GM21529 (cell line): Measurements from ENCODE around the gene TACR1.
"Not testable (repeated sequence)": the region's sequence is repeated elsewhere in the genome, so short reads cannot be mapped to it uniquely, and the experiment has no call there.

ENCODE experiments used
- ATAC-seq: cut with Tn5 transposase; IDR thresholded peaks from one replicate; pipeline ENCODE4 v1.9.1; 2021; ENCODE audit not compliant: unreplicated experiment

The TACR1 gene

DNA sequence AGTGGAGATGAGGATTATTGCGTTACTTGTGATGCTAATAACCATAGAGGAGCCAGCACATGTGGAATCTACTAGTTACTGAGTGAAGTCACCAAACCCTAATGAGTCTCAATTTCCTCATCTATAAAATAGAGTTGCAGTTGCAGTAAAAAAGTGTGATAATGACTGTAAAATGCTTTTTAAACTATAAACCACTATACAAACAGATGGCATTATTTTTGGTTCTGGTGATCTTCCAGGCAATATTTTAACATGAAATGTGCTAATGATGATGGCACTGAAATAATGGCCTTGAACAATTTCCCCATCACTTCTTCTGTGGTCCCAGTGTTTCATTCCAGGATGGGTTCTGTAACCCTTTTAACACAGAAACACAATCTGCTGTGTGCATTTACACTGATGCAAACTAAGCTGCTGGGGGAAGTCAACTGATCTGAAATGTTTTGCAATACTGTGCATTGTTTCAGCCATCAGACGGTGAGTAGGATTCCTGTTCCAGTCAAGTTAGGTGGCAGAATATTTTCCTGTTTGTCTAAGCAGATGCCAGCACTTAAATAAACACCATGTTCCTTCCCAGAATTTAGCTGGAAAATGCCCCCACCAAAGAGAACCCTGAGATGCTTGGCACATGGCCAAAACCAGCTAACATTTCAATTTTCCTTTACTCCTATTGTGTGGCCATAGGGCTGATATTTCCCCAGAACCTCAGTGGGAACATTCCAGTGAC lies 52.6 kb downstream of the TACR1 start:
- ATAC-seq = no peak

DNA sequence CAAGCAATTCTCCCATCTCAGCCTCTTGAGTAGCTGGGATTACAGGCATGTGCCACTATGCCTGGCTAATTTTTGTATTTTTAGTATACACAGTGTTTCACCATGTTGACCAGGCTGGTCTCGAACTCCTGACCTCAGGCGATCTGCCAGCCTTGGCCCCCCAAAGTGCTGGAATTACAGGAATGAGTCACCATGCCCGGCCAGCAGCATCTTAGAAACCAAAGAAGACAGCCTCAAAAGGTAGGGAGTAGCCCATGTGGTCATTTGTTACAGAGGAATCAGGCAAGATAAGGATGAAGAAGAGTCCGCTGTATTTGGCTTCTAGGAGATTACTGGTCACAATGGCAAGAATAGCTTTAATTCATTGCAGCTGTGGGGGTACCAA lies 53.1 kb downstream of the TACR1 start:
- not testable (repeated sequence) for ATAC-seq

DNA sequence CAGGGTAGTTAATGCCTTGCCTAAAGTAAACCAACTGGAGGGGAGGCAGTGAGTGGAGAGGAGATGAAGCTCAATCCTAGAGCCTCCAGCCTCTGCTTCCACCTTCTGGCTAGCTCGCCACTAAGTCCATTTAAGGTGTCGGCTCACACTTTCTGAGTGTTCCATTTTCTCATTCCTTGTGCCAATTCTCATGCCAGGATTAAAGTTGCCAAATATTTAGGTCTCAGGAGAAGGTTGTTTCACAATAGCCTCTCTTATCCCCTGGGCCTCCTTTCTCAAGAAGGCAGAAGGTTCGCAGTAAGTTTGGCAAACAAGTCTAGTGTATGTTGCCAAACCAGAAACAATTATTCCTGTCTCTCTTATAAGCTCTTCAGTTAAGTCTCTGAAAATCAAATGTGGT lies 57.2 kb downstream of the TACR1 start:
- no peak for ATAC-seq

DNA sequence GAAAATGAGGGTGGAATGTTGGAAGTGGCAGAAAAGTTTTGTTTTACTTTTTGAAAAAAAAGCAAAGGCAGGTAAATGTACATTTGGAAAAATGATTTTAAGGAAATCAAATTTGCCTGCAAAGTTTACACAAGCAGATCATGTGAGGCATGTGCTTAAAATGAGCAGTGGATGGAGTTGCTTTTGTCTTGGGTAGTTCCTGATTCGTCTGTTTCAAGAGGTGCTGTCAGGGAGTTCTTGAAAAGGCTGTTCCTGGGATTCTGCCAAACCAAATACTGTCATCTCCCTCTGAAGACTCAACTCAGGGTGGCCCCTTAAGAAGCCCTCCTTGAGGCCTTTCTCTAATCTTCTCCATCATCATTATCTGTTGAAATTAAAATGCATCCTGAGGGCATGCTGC lies 59.0 kb downstream of the TACR1 start:
- ATAC-seq = no peak

DNA sequence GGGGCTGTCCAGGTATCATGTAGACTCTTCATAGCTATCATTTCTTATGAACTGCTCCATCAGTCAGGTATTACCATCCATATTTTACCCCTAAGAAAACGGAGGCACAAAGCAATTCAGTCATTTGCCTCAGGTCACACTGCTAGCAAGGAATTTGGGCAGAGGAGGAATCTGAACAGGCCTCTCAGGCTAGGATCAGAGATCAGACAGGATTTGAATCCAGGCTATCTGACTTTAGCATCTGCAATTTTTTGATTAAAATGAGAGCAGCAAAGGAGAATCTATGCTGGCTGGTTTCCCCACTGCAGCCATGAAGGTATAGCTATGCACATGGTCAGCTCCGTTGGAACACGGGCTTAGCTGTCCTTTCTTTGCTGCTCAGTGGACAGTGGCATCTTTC lies 60.1 kb downstream of the TACR1 start:
- ATAC-seq = no peak

DNA sequence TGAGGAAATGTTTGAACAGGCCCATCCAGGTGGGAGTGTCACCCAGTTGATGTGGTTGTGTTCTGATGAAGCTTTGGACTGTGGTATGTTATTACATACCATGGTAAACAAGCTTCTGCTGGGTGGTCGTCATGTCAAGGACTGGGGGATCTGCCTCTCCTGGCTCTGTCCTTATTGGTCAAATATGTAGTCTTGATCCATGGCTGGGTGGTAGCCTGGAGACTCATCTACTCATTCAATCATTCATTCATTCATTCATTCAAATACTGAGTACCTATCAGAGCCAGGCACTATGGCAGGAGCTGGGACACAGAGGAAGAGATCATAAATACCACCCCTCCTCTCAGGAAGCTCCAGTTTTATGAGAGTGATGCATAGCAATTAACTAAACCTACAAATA lies 60.8 kb downstream of the TACR1 start:
- ATAC-seq = no peak

DNA sequence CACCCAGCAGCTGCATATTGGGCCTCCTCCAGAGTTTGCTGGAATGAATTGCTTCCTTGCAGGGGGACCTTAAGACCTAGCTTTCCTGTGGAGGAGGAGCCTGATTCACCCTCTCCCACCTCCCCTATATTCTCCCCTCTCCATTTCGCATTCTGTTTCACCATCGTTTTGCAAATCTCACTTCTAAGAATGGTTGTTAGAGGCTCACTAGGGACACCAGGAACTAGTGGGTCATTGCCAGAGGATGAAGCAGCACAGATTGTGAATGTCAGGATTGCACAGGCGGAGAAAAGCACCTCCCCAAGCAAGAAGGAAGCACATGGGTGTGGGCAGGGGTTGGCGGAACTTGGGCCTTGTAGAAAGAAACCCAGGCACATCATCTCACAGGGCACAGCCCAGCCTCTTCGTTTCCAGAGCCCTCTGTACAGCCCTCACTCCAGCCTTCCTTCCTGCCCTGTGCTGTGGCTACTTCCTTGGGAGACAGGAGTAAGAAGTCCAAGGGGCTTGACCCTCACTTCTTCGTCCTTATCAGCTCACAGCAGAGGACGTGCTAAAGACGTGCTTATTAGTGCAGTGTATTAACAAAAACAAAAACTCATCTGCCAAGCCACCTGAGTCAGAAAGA lies 63.4 kb downstream of the TACR1 start:
- no peak for ATAC-seq

DNA sequence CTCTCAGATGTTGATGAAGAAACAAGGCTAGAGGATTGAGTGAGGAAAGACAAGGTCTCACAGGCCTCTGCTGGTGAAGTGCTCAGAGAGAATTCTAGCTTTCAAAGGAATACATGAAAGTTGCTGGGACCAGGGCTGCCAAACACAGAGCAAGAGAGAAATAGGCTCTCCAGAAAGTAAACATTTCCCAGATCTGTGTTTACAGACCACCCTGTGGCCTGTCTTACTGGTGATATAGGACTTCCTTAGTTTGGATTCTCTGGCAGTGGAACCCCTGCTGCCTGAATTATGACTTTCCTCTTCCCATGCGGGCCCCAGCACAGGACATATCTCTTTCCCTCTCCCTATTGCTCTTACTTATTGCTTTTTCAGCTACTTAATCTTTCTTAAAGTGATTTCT lies 64.5 kb downstream of the TACR1 start:
- ATAC-seq = no peak

DNA sequence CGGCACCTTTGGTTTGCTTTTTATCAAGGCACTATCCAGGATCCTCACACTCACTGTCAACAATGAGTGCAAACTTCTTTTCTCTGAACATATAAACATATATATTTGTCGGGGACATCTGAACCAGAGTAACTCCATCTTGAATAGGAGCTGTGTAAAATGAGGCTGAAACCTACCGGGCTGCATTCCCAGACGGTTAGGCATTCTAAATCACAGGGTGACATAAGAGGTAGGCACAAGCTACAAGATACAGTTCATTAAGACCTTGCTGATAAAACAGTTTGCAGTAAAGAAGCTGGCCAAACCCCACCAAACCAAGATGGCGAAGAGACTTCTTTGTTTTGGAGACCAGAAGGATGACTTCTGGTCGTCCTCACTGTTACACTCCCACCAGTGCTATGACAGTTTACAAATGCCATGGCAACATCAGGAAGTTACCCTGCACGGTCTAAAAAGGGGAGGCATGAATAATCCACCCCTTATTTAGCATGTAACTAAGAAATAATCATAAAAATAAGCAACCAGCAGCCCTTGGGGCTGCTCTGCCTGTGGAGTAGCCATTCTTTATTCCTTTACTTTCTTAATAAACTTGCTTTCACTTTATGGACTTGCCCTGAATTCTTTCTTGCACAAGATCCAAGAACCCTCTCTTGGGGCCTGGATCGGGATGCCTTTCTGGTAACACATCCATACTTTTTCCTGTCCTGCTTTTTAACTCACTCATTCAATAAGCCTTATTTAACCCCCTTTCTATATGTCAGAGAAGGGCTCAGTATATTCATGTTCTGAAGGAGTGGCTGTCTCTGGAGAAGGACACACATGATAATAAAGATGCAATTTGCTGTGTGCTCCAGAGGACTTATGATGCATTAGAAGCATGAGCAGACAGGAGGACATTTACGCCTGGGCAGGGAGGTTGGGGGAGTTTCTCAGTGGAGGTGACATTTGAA lies 65.4 kb downstream of the TACR1 start:
- no peak for ATAC-seq

DNA sequence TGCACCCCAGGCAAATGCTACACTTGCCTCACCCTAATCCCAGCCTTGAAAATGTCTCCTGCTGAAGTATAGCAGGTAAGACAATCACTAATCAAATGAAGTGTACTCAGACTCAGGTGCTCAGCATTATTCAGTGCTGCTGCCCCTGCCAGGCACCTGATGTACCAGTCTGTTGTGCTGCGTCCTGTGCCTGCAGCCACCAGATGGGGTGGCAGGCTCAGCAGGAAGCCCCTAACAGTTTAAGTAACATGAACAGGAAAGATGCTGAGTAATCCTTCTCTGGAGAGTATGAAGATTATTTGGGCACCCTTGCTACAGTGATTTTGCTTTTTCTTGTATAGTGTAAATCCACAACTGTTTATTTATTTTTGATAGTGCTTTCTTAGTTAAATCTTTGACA lies 69.1 kb downstream of the TACR1 start:
- ATAC-seq = no peak

DNA sequence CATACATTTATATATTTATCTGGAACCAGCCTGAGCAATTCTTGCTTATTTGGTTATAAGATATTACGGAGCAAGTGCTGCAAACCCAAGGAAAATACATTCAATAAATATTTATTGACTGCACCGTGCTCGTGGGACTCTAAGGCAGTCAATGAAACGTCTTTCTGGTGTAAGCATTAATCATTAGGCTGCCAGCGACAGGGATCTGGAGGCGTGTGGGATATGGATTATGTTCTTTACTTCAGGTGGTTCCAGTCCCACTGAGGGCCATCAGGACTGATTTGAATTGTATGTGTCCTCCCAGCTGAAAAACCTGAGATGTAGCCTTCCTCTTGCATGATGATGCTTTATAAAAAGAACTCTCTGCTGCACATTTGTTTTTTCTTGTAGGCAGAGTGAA lies 75.4 kb downstream of the TACR1 start:
- ATAC-seq = no peak

DNA sequence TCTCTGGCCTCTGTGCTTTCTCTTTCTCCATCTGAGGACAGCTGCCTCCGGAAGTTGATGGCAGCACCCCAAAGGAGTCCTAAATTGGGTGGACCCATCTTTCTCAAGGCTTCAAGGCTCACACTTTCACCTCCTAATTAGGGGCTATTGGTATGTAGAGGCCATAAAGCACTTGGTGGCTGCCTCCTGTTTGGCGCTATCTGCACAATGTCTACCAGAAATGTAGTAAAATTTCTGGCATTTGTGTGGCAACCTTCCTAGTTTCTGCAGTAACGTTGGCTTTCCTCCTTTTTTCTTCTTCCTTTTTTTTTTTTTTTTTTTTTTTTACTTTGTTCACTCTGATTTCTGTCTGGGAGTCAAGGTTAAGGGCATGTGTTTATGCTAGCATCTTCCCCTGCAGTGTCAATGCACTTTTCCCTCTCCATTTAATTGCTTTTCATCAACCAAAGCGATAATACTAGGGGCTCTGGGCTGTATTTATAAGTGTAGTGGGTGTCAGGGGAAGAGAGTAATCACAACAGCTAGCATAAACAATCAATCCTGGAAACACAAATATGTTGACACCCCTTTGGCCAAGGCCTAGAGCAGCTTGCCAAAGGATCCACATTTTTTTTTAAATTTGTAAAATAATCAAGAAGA lies 86.0 kb downstream of the TACR1 start:
- ATAC-seq = no peak

DNA sequence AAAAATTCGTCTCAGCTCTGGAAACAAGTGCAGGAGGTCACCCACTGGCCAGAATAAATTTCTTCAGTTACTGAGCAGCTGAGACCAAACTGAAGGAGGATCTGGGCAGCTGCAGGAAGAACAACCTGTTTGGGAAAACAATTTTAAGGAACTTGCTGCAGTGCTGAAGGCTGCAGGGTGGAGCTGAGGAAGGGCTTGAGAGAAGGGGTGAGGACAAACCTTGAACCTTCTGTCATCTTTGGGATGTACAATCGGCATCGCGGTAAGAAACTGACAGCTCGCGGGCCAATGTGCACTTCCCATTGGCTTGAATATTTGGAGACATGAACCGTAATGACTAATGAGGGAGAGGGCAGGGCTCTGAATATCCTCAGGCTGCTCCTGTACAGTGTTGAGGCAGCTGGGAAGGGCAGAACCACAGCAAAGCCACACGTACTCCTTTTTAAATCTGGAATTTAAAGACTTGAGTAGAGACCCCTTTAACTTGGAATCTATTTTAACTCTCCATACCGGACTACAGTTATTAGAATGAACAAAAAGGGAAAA lies 90.3 kb downstream of the TACR1 start:
- no peak for ATAC-seq

DNA sequence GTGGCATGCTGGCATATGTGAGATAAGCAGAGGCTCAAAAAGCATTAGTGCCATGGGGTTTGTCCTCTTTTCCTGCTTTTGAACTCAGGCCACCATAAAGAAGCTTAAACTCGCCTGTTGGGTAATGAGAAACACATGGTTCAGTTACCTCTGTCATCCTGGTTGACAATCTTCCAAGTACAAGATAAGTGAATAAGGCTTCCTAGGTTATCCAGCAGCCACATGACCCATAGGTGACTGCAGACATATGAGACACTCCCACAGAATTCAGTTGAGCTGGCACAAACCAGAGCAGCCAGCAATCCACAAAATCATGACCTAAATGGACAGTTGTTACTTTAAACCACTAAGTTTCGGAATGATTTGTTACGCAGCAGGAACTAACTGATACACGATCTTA lies 97.3 kb downstream of the TACR1 start:
- ATAC-seq = no peak

DNA sequence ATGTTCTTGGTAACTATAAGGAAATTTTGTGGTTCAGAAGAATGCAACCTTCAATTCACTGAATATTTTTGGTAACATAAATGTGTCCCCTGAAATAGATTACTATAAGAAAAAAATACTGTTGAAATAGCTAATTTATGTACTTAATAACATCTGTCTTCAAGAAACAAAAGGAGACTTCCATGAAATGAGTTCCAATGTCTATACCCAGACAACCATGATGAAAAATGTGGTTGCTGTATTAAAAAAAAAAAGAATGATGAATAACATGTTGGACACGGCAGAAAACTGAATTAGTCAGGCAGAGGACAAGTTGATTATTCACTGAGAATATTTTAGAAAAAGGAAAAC lies 98.5 kb downstream of the TACR1 start:
- no peak for ATAC-seq

DNA sequence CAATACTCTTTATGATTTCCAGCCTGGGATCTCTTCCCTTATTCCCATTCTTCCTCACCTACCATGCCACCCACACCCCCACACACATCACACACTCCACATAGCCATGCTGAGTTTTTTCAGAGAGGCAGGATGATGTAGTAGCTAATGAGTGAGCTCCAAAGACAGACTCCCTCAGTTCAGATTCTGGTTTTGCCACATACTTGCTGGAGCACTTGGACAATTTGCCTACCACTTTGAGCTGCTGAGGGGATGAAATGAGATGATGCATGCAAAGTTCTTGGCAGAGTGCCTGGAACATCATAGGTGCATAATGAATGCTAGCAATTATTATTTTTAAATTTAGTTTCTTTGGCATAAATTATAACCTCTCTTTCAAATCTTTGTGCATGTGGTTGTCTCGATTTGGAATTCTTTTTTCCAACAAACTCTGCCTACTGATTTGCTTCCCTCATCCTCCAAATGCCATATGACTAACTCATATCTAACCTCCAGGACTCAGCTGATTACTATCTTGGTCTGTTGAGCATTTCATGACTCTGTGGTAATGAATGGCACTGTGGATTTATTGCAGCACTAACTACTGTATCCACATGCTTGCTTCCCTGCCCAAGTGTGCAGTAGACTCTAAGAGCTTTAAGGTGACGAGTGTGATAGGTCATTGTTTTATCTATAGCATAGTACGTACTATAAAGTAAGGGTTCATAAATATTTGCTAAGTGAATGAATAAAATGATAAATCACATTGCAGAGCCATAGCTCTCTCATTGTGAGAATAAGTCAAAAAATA lies 99.1 kb downstream of the TACR1 start:
- ATAC-seq = no peak

DNA sequence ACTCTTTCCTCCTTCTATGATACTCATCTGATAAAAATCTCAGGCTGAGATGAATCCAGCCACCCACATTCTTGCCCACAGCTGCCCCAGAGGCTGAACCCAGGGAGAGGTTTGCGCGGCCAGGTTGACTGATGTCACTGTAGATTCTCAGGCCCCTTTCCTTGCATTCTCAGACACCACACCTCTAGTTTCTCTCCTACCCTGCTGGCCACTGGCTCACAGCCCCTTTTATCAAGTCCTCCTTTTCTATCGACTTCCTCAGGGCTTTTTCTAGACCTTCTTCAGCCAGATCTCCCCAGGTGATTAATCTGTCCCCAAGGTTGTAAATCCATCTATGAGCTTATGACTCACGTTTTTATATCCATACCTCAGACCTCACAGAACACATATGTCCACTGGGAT lies 99.8 kb downstream of the TACR1 start:
- ATAC-seq = no peak

DNA sequence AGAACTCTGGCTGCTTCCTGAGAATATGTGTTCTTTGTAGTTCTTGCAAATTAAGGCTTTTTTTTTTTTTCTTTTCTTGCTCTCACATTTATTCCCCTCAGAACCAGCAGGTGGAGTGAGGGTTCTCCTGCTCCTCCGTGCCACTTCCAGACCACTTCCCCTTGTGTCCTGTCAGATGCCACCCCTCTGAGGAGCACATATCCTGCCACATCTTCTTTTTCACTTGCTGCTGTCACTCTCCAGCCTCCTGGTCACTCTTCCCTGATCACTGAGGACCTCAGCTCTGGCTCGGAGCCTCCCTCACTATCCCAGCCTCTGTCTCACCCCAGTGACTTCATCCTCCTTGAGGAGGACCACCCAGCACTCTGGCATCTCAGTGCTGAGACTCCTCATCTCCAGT lies 100.5 kb downstream of the TACR1 start:
- ATAC-seq = no peak

DNA sequence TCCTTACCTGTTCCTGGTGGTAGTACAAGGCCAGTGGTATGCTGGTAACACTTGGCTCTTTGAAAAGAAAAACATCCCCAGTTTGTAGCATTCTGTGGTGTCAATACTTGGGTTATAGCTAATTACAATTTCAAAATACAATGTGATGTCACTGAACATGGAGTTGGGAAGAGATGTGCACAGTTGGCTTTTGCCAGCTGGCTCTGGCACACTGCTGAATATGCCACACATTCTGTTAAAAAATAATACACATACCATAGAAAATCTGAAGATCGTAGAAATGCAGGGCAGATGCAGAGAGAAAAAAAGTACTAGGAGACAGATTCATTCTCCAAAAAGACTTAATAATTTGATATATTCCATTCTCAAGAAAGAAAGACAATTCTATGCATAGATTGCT lies 101.5 kb downstream of the TACR1 start:
- no peak for ATAC-seq

DNA sequence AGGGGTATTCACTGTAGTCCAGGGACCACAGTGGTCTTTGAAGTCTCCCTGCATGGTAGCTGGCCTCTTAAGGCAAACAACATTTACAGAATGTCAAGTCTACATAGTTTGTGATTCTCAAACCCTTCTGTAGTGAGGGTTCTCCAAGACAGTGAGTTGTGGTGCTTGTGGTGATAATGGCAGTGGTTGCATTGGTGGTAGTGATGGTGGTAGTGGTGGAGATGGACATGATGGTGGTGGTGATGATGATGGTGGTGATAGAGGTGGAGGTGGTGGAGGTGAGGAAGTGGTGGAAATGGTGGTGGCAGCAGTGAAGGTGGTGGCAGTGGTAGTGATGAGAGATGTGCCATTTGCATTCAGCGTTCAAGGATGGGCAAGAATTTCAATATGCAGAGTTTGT lies 104.9 kb downstream of the TACR1 start:
- ATAC-seq = no peak
